Fibroblast of lung (primary cell): ENCODE results near the gene RAB1A. TPM values are rescaled to one million over a fixed set of nuclear protein-coding genes. Genes with fewer than 3 reads are reported as not detected.
A peak's percentile ranks its signal among the peaks of the same experiment; 100 is the strongest.

ENCODE experiments used
- DNase-seq, 2 donors: peaks; one replicate each; pipeline versions ENCODE4 v3.0.0 to v3.0.0-alpha.2; 2010; ENCODE audit warnings: low read depth in 2 of 2
- H2AFZ ChIP-seq: 2 replicates; pipeline ENCODE4 v1.5.1; 2012; ENCODE audit warnings: low read length, control low read depth, inconsistent platforms
- H3K27ac ChIP-seq: 2 replicates; pipeline ENCODE4 v1.5.1; 2011; ENCODE audit warnings: low read length, control low read depth; ENCODE audit not compliant: insufficient read depth
- H3K27me3 ChIP-seq: 2 replicates; pipeline ENCODE4 v1.5.1; 2011; ENCODE audit warnings: mild to moderate bottlenecking, low read length; ENCODE audit not compliant: control insufficient read depth, insufficient read depth
- H3K36me3 ChIP-seq: 2 replicates; pipeline ENCODE4 v1.5.1; 2011; ENCODE audit warnings: low read length; ENCODE audit not compliant: control insufficient read depth, insufficient read depth
- H3K4me1 ChIP-seq: 2 replicates; pipeline ENCODE4 v1.5.1; 2011; ENCODE audit warnings: low read length; ENCODE audit not compliant: control insufficient read depth, insufficient read depth; ENCODE audit errors: extremely low read depth
- H3K4me2 ChIP-seq: 2 replicates; pipeline ENCODE4 v1.5.1; 2011; ENCODE audit warnings: low read length, control low read depth; ENCODE audit not compliant: insufficient read depth; ENCODE audit errors: extremely low read depth
- H3K4me3 ChIP-seq, 4 experiments: fragments of 200-600 bp in 1 of 4; sonication (generic) in 1 of 4; replicated peaks in 1 of 4; 2 replicates each; pipeline ENCODE4 v1.5.1; 2011 to 2016; ENCODE audit warnings: low read length in 4 of 4, low read depth in 3 of 4, mild to moderate bottlenecking in 3 of 4, control low read depth in 2 of 4, inconsistent platforms in 1 of 4, mixed read lengths in 1 of 4; ENCODE audit not compliant: insufficient read depth in 1 of 4; ENCODE audit errors: control extremely low read depth in 1 of 4
- H3K79me2 ChIP-seq: 2 replicates; pipeline ENCODE4 v1.5.1; 2012; ENCODE audit warnings: mild to moderate bottlenecking, low read length, inconsistent platforms; ENCODE audit not compliant: control insufficient read depth, insufficient read depth
- H3K9ac ChIP-seq: 2 replicates; pipeline ENCODE4 v1.5.1; 2011; ENCODE audit warnings: mild to moderate bottlenecking, low read length, control low read depth; ENCODE audit not compliant: insufficient read depth
- H3K9me3 ChIP-seq: 2 replicates; pipeline ENCODE4 v1.5.1; 2012; ENCODE audit warnings: low read depth, low read length; ENCODE audit not compliant: control insufficient read depth, insufficient read depth
- H4K20me1 ChIP-seq: 2 replicates; pipeline ENCODE4 v1.5.1; 2011; ENCODE audit warnings: low read length; ENCODE audit not compliant: control insufficient read depth, insufficient read depth; ENCODE audit errors: extremely low read depth
- CTCF ChIP-seq, 2 donors: IDR thresholded peaks in 1 of 2; conservative IDR thresholded peaks in 1 of 2; 1 replicate in 1 of 2; 2 replicates in 1 of 2; pipeline ENCODE4 v1.5.1; 2011 to 2012; ENCODE audit warnings: low read length in 2 of 2, control low read depth in 1 of 2, inconsistent platforms in 1 of 2, low read depth in 1 of 2, mild to moderate bottlenecking in 1 of 2
- EZH2 ChIP-seq: IDR thresholded peaks from 2 replicates; pipeline ENCODE4 v1.5.1; 2012; ENCODE audit warnings: low read length, control low read depth, mild to moderate bottlenecking; ENCODE audit errors: missing control alignments
- polyA plus RNA-seq, 2 donors: library from polyadenylated mRNA; depleted of rRNA in 1 of 2; stranded (reverse) in 1 of 2; unstranded in 1 of 2; fragments of >200 nt; gene quantifications; 2 replicates each; pipeline ENCODE4 v1.2.1, GENCODE V29; 2011 to 2012; ENCODE audit warnings: missing spikeins in 1 of 2
- total RNA-seq: library from RNA; depleted of rRNA; stranded (reverse); fragments of >200 nt; gene quantifications from 2 replicates; pipeline ENCODE4 v1.2.1, GENCODE V29; 2014

The RAB1A gene
- total and polyA plus RNA-seq, 2 donors (not counting 1 experiment from before 2014, with no cell fraction given): 89.8 to 289 TPM

GRCh38 chr2:65064728-65065552, 65.0 kb downstream of the RAB1A start:
- no peak overlapping the region for H3K9ac ChIP-seq
- H3K4me2 ChIP-seq: peak overlapping the region; percentile 65
- H3K4me1 ChIP-seq: peaks cover 9% of the 10 kb centered on the region
- peaks cover 8% of the 10 kb centered on the region for H3K79me2 ChIP-seq
- no peaks in the 10 kb centered on the region for H3K27me3 ChIP-seq
- H3K36me3 ChIP-seq: peaks cover 6% of the 10 kb centered on the region
- H3K27ac ChIP-seq: peak overlapping the region; percentile 57
- no peaks in the 10 kb centered on the region for H3K9me3 ChIP-seq
- peak overlapping the region in 2 of 4 experiments; percentile 18 to 29 for H3K4me3 ChIP-seq
- H4K20me1 ChIP-seq: no peaks in the 10 kb centered on the region
- DNase-seq: peak; percentile 92 to 99
- no peak overlapping the region for H2AFZ ChIP-seq
- TF ChIP-seq CTCF (conservative IDR thresholded peaks at IDR 0.05 in 1 of 2, IDR thresholded peaks at IDR 0.05 in 1 of 2; ENCODE audit: low read depth in 1 of 2, low read length in 2 of 2): peak; percentile 56 to 65
- TF ChIP-seq EZH2: no peak

- no peak overlapping the region for H2AFZ ChIP-seq
- no peaks in the 10 kb centered on the region for H3K36me3 ChIP-seq
- no peaks in the 10 kb centered on the region for H3K27me3 ChIP-seq
- no peak overlapping the region for H3K27ac ChIP-seq
- H3K4me2 ChIP-seq: no peak overlapping the region
- peaks cover 9% of the 10 kb centered on the region for H3K4me1 ChIP-seq
- no peaks in the 10 kb centered on the region for H4K20me1 ChIP-seq
- no peak overlapping the region for H3K4me3 ChIP-seq
- H3K9me3 ChIP-seq: no peaks in the 10 kb centered on the region
- no peak for TF ChIP-seq CTCF (conservative IDR thresholded peaks at IDR 0.05 in 1 of 2, IDR thresholded peaks at IDR 0.05 in 1 of 2; ENCODE audit: low read depth in 1 of 2, low read length in 2 of 2)
- H3K9ac ChIP-seq: no peak overlapping the region
- H3K79me2 ChIP-seq: peaks cover 5% of the 10 kb centered on the region
- DNase-seq: peak; percentile 14 to 54
Measured at GRCh38 chr2:65062843-65063825, 66.8 kb downstream of the RAB1A start.

GRCh38 chr2:65061910-65062339, 68.0 kb downstream of the RAB1A start:
- no peak for TF ChIP-seq CTCF (conservative IDR thresholded peaks at IDR 0.05 in 1 of 2, IDR thresholded peaks at IDR 0.05 in 1 of 2; ENCODE audit: low read depth in 1 of 2, low read length in 2 of 2)
- no peak for TF ChIP-seq EZH2
- Histone ChIP-seq H3K36me3 (no peaks in the 10 kb centered on the region), H2AFZ (no peak overlapping the region), H3K9me3 (no peaks in the 10 kb centered on the region), H4K20me1 (no peaks in the 10 kb centered on the region), H3K79me2 (peaks cover 10% of the 10 kb centered on the region), H3K4me1 (peaks cover 14% of the 10 kb centered on the region), H3K4me3 (no peak overlapping the region), H3K27me3 (no peaks in the 10 kb centered on the region), H3K27ac (no peak overlapping the region), H3K4me2 (no peak overlapping the region), H3K9ac (no peak overlapping the region)
- DNase-seq: no peak
